Measurements from ENCODE around the gene TCAIM.
"Not testable (repeated sequence)": the region's sequence is repeated elsewhere in the genome, so short reads cannot be mapped to it uniquely, and the experiment has no call there.

The TCAIM gene

DNA sequence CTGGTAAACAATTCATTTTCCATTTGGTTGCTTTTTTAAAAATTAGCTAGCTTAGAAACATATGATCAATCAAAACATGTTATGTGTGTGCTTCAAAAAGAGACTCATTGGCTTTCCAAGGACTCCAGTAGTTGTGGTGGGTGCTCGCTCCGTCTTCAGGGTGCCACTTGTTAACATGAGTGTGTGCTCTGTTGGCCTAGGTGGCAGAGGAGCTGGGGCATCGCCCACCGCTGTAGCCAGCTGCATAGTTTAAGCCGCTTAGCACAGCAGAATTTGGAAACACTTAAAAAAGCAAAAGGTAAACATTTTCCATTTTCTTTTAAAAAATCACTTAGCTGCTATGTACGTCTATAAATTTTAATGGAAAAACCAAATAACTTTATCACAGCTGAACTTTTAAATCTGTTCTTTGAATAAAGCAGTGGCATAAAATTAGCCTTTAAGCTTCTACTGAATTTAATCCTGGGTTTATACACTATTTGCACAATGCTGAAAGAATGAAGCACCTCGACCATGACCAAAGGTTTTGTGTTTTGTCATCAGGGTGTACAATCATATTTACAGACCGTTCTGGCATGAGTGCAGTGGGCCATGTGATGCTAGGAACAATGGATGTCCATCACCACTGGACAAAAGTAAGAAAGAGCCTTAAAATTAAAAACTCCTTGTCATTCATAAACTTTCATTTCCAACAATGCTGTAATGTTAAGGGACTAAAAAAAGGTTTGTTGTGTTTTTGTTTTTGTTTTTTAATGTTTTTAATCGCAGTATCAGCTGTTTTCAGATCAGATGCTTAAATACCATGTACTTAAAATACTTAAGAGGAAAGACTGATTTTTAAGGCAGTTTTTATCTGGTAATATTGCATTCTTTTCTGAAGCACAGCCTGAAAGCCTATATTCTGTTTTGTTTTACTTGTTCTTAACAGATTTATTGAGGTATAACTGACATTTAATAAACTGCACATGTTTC is 57.9 kb downstream of the TCAIM start:
- Histone ChIP-seq H3K4me3 (ENCODE audit: low read depth in 1 of 2, low read length in 2 of 2) (no peak overlapping the region), H3K27me3 (ENCODE audit: low read depth, low read length) (no peaks in the 10 kb centered on the region), H3K4me1 (ENCODE audit: control insufficient read depth in 1 of 2, insufficient read depth in 2 of 2, low read length in 2 of 2) (no peaks in the 10 kb centered on the region), H3K9me3 (ENCODE audit: control insufficient read depth in 1 of 2, low read length in 2 of 2) (no peaks in the 10 kb centered on the region), H3K36me3 (ENCODE audit: control insufficient read depth in 1 of 2, insufficient read depth in 2 of 2, low read length in 2 of 2) (peaks cover 6 to 24% of the 10 kb centered on the region in 2 donors), H3K27ac (ENCODE audit: low read length) (no peak overlapping the region)

DNA sequence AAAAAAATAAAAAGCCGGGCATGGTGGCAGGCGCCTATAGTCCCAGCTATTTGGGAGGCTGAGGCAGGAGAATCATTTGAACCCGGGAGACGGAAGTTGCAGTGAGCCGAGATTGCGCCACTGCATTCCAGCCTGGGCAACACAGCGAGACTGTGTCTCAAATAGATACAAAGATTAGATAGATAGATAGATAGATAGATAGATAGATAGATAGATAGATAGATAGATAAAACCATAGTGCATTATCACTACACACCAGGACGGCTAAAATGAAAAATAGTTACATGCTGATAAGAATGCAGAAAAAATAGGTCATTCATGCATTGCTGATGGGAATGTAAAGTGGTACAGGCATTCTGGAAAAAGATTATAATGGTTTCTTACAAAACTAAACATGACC is 59.7 kb downstream of the TCAIM start:
- not testable (repeated sequence) for H3K27me3 ChIP-seq (ENCODE audit: low read depth, low read length); H3K27ac ChIP-seq (ENCODE audit: low read length); H3K4me3 ChIP-seq (ENCODE audit: low read depth in 1 of 2, low read length in 2 of 2); H3K9me3 ChIP-seq (ENCODE audit: control insufficient read depth in 1 of 2, low read length in 2 of 2); H3K4me1 ChIP-seq (ENCODE audit: control insufficient read depth in 1 of 2, insufficient read depth in 2 of 2, low read length in 2 of 2)
- H3K36me3 ChIP-seq (ENCODE audit: control insufficient read depth in 1 of 2, insufficient read depth in 2 of 2, low read length in 2 of 2): peaks cover 10 to 30% of the 10 kb centered on the region in 2 donors

DNA sequence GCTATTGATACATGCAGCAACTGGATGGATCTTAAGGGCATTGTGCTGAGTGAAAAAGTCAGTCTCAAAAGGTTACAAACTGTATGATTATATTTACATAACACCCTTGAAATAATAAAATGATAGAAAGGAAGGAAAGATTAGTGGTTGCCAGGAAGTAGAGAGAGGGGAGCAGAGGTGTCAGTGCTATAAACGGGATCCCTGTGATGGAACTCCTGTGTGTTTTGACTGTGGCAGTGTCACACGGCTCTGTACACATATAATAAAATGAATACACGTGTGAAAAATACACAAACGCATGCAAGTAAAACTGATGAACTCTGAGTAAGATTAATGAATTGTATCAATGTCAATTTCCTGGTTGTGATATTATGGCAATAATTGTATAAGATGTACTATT is 60.3 kb downstream of the TCAIM start:
- H3K4me1 ChIP-seq (ENCODE audit: control insufficient read depth in 1 of 2, insufficient read depth in 2 of 2, low read length in 2 of 2): no peaks in the 10 kb centered on the region
- no peaks in the 10 kb centered on the region for H3K9me3 ChIP-seq (ENCODE audit: control insufficient read depth in 1 of 2, low read length in 2 of 2)
- peaks cover 10 to 30% of the 10 kb centered on the region in 2 donors for H3K36me3 ChIP-seq (ENCODE audit: control insufficient read depth in 1 of 2, insufficient read depth in 2 of 2, low read length in 2 of 2)
- H3K4me3 ChIP-seq (ENCODE audit: low read depth in 1 of 2, low read length in 2 of 2): no peak overlapping the region
- no peaks in the 10 kb centered on the region for H3K27me3 ChIP-seq (ENCODE audit: low read depth, low read length)
- no peak overlapping the region for H3K27ac ChIP-seq (ENCODE audit: low read length)

DNA sequence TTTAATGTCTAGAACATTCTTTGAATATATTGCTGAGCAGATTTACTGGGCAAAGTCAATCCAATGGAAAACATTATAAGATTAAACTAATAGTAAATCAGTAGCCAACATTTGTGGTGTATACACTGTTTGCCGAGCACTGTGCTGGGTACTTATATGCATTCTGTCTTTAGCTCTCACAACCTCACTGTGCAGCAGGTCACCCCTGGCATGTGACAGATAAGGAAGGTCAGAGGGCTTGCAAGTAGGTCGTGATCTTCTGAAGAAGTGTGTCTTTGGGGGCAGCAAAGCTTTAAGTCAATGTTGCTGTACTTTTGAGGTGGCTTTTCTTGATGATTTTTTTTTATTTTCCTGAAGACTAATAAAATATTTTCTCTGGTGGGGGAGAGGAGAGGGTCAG is 62.2 kb downstream of the TCAIM start:
- Histone ChIP-seq H3K4me1 (ENCODE audit: control insufficient read depth in 1 of 2, insufficient read depth in 2 of 2, low read length in 2 of 2) (no peaks in the 10 kb centered on the region), H3K4me3 (ENCODE audit: low read depth in 1 of 2, low read length in 2 of 2) (no peak overlapping the region), H3K36me3 (ENCODE audit: control insufficient read depth in 1 of 2, insufficient read depth in 2 of 2, low read length in 2 of 2) (peaks cover 10 to 30% of the 10 kb centered on the region in 2 donors), H3K27ac (ENCODE audit: low read length) (no peak overlapping the region), H3K27me3 (ENCODE audit: low read depth, low read length) (no peaks in the 10 kb centered on the region), H3K9me3 (ENCODE audit: control insufficient read depth in 1 of 2, low read length in 2 of 2) (no peaks in the 10 kb centered on the region)

DNA sequence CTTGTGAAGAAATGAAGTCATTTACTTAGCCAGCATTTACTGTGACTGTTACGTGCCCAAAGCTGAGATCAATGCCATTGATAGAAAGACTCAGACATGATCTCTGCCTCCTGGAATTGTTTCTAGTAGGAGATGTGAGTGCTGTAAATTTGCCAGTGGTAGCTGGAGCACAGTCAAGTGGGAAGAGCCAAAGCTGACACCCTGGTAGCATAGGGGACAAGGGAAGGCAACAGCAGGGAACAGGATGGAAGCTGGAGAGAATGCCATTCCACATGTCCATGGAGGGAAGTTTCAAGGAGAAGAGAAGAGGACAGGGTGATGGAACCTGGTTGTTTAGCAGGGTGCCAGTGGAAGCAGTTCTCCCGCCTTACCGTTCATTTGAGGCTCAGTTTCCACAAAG is 64.0 kb downstream of the TCAIM start:
- no peaks in the 10 kb centered on the region for H3K27me3 ChIP-seq (ENCODE audit: low read depth, low read length)
- H3K9me3 ChIP-seq (ENCODE audit: control insufficient read depth in 1 of 2, low read length in 2 of 2): no peaks in the 10 kb centered on the region
- peaks cover 5 to 14% of the 10 kb centered on the region in 2 donors for H3K36me3 ChIP-seq (ENCODE audit: control insufficient read depth in 1 of 2, insufficient read depth in 2 of 2, low read length in 2 of 2)
- H3K4me1 ChIP-seq (ENCODE audit: control insufficient read depth in 1 of 2, insufficient read depth in 2 of 2, low read length in 2 of 2): no peaks in the 10 kb centered on the region
- H3K27ac ChIP-seq (ENCODE audit: low read length): no peak overlapping the region
- no peak overlapping the region for H3K4me3 ChIP-seq (ENCODE audit: low read depth in 1 of 2, low read length in 2 of 2)

DNA sequence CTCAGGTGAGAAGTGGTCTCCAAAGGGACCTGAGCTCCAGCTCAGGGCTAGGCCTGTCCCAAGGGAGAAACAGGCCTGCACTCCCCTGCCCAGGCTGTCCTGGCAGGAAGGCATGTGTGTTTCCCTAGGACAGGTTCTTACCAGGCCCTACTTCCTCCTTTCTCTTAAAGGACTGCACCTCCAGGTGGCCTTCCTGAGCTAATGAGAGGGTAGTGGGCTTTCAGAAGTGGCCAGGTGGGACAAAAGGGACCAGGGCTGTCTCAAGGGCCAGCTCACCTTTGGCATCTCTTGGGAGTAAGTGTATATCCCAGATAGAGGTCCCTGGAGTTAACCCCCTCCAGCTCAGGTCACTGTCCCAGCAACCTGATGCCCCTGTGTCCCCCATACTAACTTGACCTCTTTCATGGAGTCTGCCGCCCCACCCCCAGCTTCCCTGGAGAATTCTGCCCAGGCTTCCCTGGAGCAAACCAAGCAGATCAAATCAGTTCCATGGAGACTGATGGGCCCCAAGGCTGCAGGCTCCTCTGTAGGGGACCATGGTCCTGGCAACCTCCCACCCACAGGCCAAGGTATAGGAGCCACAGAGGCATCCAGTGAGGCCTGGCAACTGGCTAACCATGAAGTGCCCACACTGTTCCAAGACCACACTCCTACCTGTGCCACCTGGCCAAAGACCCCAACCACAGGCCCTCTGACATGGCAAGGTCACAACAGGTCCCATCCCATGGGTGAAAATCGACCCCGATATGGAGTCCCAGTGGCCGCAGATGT is 71.3 kb downstream of the TCAIM start:
- H3K4me1 ChIP-seq (ENCODE audit: control insufficient read depth in 1 of 2, insufficient read depth in 2 of 2, low read length in 2 of 2): no peaks in the 10 kb centered on the region

DNA sequence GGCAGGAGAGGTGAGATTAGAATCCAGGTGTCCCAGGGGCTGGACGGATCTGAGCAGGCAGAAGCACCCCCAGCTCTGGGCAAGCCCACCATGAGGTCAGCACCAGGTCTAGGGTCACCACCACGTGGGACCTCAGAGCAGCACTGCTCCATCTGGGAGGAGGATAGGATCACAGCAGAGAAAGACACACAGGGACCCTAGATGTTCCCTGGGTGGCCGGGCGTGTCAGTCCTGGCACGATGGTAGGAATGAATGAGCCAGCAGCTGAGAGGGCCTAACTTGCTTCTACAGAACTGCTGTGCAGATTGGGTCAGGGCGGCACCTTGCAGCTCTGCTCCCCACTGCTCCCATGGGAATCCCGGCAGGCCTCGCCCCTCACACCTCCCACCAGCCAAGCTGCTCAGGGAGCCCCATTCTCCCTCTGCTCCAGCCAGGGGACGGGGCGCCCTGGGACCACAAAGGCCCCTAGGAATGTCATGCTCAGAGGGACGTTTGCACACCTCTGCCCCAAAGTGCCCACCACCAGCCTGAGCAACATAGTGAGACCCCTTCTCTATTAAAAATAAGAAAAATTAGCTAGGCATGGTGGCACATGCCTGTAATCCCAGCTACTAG is 72.6 kb downstream of the TCAIM start:
- Histone ChIP-seq H3K27ac (ENCODE audit: low read length) (no peak overlapping the region), H3K9me3 (ENCODE audit: control insufficient read depth in 1 of 2, low read length in 2 of 2) (no peaks in the 10 kb centered on the region), H3K36me3 (ENCODE audit: control insufficient read depth in 1 of 2, insufficient read depth in 2 of 2, low read length in 2 of 2) (peaks cover 0 to 9% of the 10 kb centered on the region in 2 donors), H3K4me1 (ENCODE audit: control insufficient read depth in 1 of 2, insufficient read depth in 2 of 2, low read length in 2 of 2) (no peaks in the 10 kb centered on the region), H3K27me3 (ENCODE audit: low read depth, low read length) (no peaks in the 10 kb centered on the region), H3K4me3 (ENCODE audit: low read depth in 1 of 2, low read length in 2 of 2) (no peak overlapping the region)

More for the DNA sequence above, 71.3 kb downstream of the TCAIM start:
- Histone ChIP-seq H3K27ac (ENCODE audit: low read length) (no peak overlapping the region), H3K9me3 (ENCODE audit: control insufficient read depth in 1 of 2, low read length in 2 of 2) (no peaks in the 10 kb centered on the region), H3K36me3 (ENCODE audit: control insufficient read depth in 1 of 2, insufficient read depth in 2 of 2, low read length in 2 of 2) (peaks cover 0 to 9% of the 10 kb centered on the region in 2 donors), H3K4me3 (ENCODE audit: low read depth in 1 of 2, low read length in 2 of 2) (no peak overlapping the region), H3K27me3 (ENCODE audit: low read depth, low read length) (no peaks in the 10 kb centered on the region)

DNA sequence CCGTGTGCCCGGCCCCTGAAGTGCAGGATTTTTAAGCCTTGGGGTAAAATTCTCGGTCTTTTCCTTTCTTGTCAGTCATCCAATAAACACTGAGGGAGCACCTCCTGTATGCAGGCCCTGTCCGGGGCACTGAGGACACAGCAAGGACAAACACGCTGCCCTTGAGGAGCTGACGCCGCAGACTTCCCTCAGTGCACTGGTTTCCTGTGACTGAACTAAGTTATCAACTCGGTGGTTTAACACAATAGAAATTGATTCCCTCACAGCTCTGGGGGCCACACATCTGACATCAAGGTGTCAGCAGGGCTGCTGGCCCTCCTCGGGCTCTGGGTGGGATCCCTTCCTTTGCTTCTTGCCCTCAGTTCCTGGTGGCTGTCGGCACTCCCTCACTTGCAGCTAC is 73.8 kb downstream of the TCAIM start:
- no peak overlapping the region for H3K27ac ChIP-seq (ENCODE audit: low read length)
- H3K4me3 ChIP-seq (ENCODE audit: low read depth in 1 of 2, low read length in 2 of 2): no peak overlapping the region
- H3K27me3 ChIP-seq (ENCODE audit: low read depth, low read length): no peaks in the 10 kb centered on the region
- H3K9me3 ChIP-seq (ENCODE audit: control insufficient read depth in 1 of 2, low read length in 2 of 2): no peaks in the 10 kb centered on the region
- H3K36me3 ChIP-seq (ENCODE audit: control insufficient read depth in 1 of 2, insufficient read depth in 2 of 2, low read length in 2 of 2): peaks cover 0 to 9% of the 10 kb centered on the region in 2 donors
- no peaks in the 10 kb centered on the region for H3K4me1 ChIP-seq (ENCODE audit: control insufficient read depth in 1 of 2, insufficient read depth in 2 of 2, low read length in 2 of 2)

DNA sequence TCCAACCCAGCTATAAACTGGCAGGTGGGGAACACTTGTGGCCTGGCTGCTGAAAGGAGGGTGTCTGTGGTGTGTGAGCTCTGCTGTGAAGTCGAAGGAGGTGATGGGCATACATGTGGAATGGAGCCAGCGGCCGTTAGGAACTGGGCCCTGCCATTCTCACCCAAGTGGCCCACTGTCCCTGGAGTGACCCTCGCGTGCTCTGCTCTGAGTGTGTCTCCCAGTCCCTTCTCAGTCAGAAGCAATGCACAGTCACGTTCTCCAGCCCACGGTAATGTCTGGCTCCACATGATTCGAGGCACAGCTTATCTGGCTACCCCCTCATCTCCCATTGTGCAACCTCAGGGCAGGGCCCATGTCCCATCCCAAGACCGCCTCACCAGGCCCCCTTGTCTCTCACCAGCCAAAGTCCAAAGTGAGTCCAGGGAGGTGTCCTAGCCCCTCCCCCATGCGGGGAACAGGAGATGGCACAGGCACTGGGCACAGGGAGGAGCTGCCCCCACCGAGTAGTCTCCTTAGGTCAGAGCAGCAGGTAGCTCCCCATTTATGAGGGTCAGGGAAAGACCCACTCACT is 76.0 kb downstream of the TCAIM start:
- peaks cover 0 to 5% of the 10 kb centered on the region in 2 donors for H3K36me3 ChIP-seq (ENCODE audit: control insufficient read depth in 1 of 2, insufficient read depth in 2 of 2, low read length in 2 of 2)
- no peak overlapping the region for H3K4me3 ChIP-seq (ENCODE audit: low read depth in 1 of 2, low read length in 2 of 2)
- no peaks in the 10 kb centered on the region for H3K4me1 ChIP-seq (ENCODE audit: control insufficient read depth in 1 of 2, insufficient read depth in 2 of 2, low read length in 2 of 2)
- no peaks in the 10 kb centered on the region for H3K27me3 ChIP-seq (ENCODE audit: low read depth, low read length)
- no peaks in the 10 kb centered on the region for H3K9me3 ChIP-seq (ENCODE audit: control insufficient read depth in 1 of 2, low read length in 2 of 2)
- H3K27ac ChIP-seq (ENCODE audit: low read length): no peak overlapping the region

DNA sequence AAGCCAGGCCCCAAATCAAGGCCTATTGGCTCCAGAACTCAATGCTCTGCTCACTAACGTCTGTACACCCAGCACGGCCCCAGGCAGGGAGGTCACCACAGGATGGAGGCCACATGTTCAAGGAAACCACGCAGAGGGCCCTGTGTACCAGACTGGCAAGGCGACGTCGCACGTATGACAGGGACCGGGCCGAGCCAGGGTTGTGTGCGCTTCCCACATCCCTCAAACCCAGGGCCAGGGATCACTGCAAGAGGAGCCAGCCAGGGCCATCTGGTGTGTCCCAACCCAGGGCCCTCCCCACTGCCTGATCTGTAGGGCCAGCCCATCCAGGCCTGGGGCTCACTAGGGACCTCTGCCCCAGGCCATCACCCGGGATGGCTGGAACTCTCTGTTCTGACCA is 76.9 kb downstream of the TCAIM start:
- H3K36me3 ChIP-seq (ENCODE audit: control insufficient read depth in 1 of 2, insufficient read depth in 2 of 2, low read length in 2 of 2): no peaks in the 10 kb centered on the region
- no peak overlapping the region for H3K27ac ChIP-seq (ENCODE audit: low read length)
- H3K27me3 ChIP-seq (ENCODE audit: low read depth, low read length): no peaks in the 10 kb centered on the region
- no peak overlapping the region for H3K4me3 ChIP-seq (ENCODE audit: low read depth in 1 of 2, low read length in 2 of 2)
- H3K9me3 ChIP-seq (ENCODE audit: control insufficient read depth in 1 of 2, low read length in 2 of 2): no peaks in the 10 kb centered on the region
- no peaks in the 10 kb centered on the region for H3K4me1 ChIP-seq (ENCODE audit: control insufficient read depth in 1 of 2, insufficient read depth in 2 of 2, low read length in 2 of 2)
